Panc1 (cell line): Measurements from ENCODE around the gene CIBAR2. TPM values are rescaled to one million over a fixed set of nuclear protein-coding genes. Genes with fewer than 3 reads are reported as not detected.
A peak's percentile ranks its signal among the peaks of the same experiment; 100 is the strongest.

Source experiments
- ATAC-seq: fragments of 200-7000 bp; cut with Tn5 transposase; 2 replicates; pipeline ENCODE4 v1.9.1; 2020; ENCODE audit warnings: mild to moderate bottlenecking, moderate library complexity
- BruUV-seq: library from RNA; stranded (reverse); fragments of 400-500 nt; replicated peaks from 2 replicates; lab custom pipeline; 2021; lab: Mats Ljungman, UMichigan
- CTCF ChIA-PET: fragments of 300-600 bp; sonication (Branson Sonifier 250); formaldehyde crosslinking; loops from one replicate; lab custom pipeline; 2022; ENCODE audit warnings: antibody characterized with exemption; lab: Charles Lee
- POLR2A ChIA-PET: fragments of 300-600 bp; sonication (Branson Sonifier 250); formaldehyde crosslinking; loops from one replicate; lab custom pipeline; 2022; ENCODE audit warnings: antibody characterized with exemption; lab: Charles Lee
- DNase-seq: peaks from one replicate; pipeline ENCODE4 v3.0.0-alpha.2; 2010; ENCODE audit warnings: low read depth, low spot score
- H3K27ac ChIP-seq: 2 replicates; pipeline ENCODE4 v1.5.1; 2011; ENCODE audit warnings: mild to moderate bottlenecking, low read length, inconsistent platforms
- H3K27me3 ChIP-seq: fragments of 200-500 bp; sonication (Bioruptor generic); 2 replicates; pipeline ENCODE4 v1.6.0; 2014; ENCODE audit warnings: low read length, inconsistent platforms; ENCODE audit not compliant: control insufficient read depth, insufficient read depth
- H3K36me3 ChIP-seq: fragments of 200-500 bp; sonication (Bioruptor generic); 2 replicates; pipeline ENCODE4 v1.5.1; 2014; ENCODE audit warnings: inconsistent platforms, mild to moderate bottlenecking, low read length, moderate library complexity; ENCODE audit not compliant: control insufficient read depth, insufficient read depth
- H3K4me1 ChIP-seq: 2 replicates; pipeline ENCODE4 v1.5.1; 2011; ENCODE audit warnings: inconsistent platforms, mild to moderate bottlenecking, low read length, moderate library complexity; ENCODE audit not compliant: control insufficient read depth, insufficient read depth
- H3K4me3 ChIP-seq, 2 experiments: 2 replicates each; pipeline ENCODE4 v1.5.1; 2011 to 2012; ENCODE audit warnings: low read depth in 2 of 2, low read length in 2 of 2, mild to moderate bottlenecking in 2 of 2, inconsistent platforms in 1 of 2, moderate library complexity in 1 of 2
- H3K9me3 ChIP-seq: fragments of 200-500 bp; sonication (Bioruptor generic); 2 replicates; pipeline ENCODE4 v1.5.1; 2014; ENCODE audit warnings: low read depth, mild to moderate bottlenecking, inconsistent platforms, low read length, moderate library complexity; ENCODE audit not compliant: control insufficient read depth, insufficient read depth
- CTCF ChIP-seq: fragments of 450-650 bp; IDR thresholded peaks from 2 replicates; pipeline ENCODE4 v1.5.1; 2017; ENCODE audit warnings: mild to moderate bottlenecking
- POLR2AphosphoS5 ChIP-seq: IDR thresholded peaks from 2 replicates; pipeline ENCODE4 v1.6.1; 2012; ENCODE audit warnings: mild to moderate bottlenecking, low read depth, low read length, moderate library complexity
- SIN3A ChIP-seq: IDR thresholded peaks from 2 replicates; pipeline ENCODE4 v1.6.1; 2012; ENCODE audit warnings: low read depth, mild to moderate bottlenecking, low read length, moderate library complexity, borderline replicate concordance; ENCODE audit not compliant: insufficient read depth
- TCF7L2 ChIP-seq: IDR thresholded peaks from 2 replicates; pipeline ENCODE4 v1.6.1; 2011; ENCODE audit warnings: mild to moderate bottlenecking, low read depth, low read length, inconsistent platforms
- in situ Hi-C: cut with HindIII; loops from 2 replicates; pipeline ENCODE4 v1.10.0; 2016; ENCODE audit warnings: low sequenced_read_pairs, low pct_unique_long_range_greater_than_20kb
- intact Hi-C: fragments of 100-400 bp; cut with micrococcal nuclease; formaldehyde crosslinking; loops from one replicate; pipeline ENCODE4 v1.10.0; 2022; ENCODE audit not compliant: unreplicated experiment
- total RNA-seq: library from RNA; stranded (reverse); gene quantifications from one replicate; pipeline ENCODE4 v1.2.1, GENCODE V29; 2021; ENCODE audit not compliant: unreplicated experiment
- TF ChIP-seq, protein P1 (sequence below), 2 experiments: IDR thresholded peaks; 2 replicates each; pipeline ENCODE4 v1.6.1; 2011 to 2012; ENCODE audit warnings: low read depth in 2 of 2, control low read depth in 1 of 2, low read length in 1 of 2, mild to moderate bottlenecking in 1 of 2, moderate library complexity in 1 of 2; ENCODE audit not compliant: insufficient read depth in 1 of 2

CIBAR2 gene
- total RNA-seq, 1 experiment from 2014 or later: not detected

- ChIA-PET CTCF (interaction anchor here (0.6 kb wide), 1 partner anchor 104 kb away, joined by 4 read pairs; no protein-coding TSS in a partner anchor), POLR2A (no interaction called here)
- DNase-seq: no peak
- Histone ChIP-seq H3K4me1 (no peaks in the 10 kb centered on the region), H3K4me3 (no peak overlapping the region), H3K36me3 (no peaks in the 10 kb centered on the region), H3K27ac (no peak overlapping the region), H3K9me3 (no peaks in the 10 kb centered on the region), H3K27me3 (no peaks in the 10 kb centered on the region)
- no peak for ATAC-seq
- intact Hi-C loops: no loop called here
- in situ Hi-C loops: no loop called here
- no peak for TF ChIP-seq TCF7L2
- TF ChIP-seq SIN3A: no peak
- BruUV-seq: no TSS peak
These were observed 6.8 kb downstream of the CIBAR2 start for GRCh38 chr16:85105475-85105874.

GRCh38 chr16:85104821-85105391 is 7.4 kb downstream of the CIBAR2 start:
- Histone ChIP-seq H3K4me1 (no peaks in the 10 kb centered on the region), H3K36me3 (no peaks in the 10 kb centered on the region), H3K4me3 (no peak overlapping the region), H3K27ac (no peak overlapping the region), H3K27me3 (no peaks in the 10 kb centered on the region), H3K9me3 (no peaks in the 10 kb centered on the region)
- POLR2A ChIA-PET: no interaction called here
- intact Hi-C loops (no loop called here), in situ Hi-C loops (no loop called here)
- no TSS peak for BruUV-seq
- TF ChIP-seq, protein P1, sequence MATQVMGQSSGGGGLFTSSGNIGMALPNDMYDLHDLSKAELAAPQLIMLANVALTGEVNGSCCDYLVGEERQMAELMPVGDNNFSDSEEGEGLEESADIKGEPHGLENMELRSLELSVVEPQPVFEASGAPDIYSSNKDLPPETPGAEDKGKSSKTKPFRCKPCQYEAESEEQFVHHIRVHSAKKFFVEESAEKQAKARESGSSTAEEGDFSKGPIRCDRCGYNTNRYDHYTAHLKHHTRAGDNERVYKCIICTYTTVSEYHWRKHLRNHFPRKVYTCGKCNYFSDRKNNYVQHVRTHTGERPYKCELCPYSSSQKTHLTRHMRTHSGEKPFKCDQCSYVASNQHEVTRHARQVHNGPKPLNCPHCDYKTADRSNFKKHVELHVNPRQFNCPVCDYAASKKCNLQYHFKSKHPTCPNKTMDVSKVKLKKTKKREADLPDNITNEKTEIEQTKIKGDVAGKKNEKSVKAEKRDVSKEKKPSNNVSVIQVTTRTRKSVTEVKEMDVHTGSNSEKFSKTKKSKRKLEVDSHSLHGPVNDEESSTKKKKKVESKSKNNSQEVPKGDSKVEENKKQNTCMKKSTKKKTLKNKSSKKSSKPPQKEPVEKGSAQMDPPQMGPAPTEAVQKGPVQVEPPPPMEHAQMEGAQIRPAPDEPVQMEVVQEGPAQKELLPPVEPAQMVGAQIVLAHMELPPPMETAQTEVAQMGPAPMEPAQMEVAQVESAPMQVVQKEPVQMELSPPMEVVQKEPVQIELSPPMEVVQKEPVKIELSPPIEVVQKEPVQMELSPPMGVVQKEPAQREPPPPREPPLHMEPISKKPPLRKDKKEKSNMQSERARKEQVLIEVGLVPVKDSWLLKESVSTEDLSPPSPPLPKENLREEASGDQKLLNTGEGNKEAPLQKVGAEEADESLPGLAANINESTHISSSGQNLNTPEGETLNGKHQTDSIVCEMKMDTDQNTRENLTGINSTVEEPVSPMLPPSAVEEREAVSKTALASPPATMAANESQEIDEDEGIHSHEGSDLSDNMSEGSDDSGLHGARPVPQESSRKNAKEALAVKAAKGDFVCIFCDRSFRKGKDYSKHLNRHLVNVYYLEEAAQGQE (IDR thresholded peaks at IDR 0.05; ENCODE audit: insufficient read depth in 1 of 2, low read depth in 2 of 2, low read length in 1 of 2): no peak
- TF ChIP-seq SIN3A: no peak
- no peak for TF ChIP-seq POLR2AphosphoS5
- no peak for TF ChIP-seq TCF7L2
- no peak for TF ChIP-seq CTCF
- CTCF ChIA-PET: interaction anchor here (0.6 kb wide), 1 partner anchor 105 kb away, joined by 4 read pairs; no protein-coding TSS in a partner anchor
- DNase-seq (no peak), ATAC-seq (peak; percentile 60)

DNA sequence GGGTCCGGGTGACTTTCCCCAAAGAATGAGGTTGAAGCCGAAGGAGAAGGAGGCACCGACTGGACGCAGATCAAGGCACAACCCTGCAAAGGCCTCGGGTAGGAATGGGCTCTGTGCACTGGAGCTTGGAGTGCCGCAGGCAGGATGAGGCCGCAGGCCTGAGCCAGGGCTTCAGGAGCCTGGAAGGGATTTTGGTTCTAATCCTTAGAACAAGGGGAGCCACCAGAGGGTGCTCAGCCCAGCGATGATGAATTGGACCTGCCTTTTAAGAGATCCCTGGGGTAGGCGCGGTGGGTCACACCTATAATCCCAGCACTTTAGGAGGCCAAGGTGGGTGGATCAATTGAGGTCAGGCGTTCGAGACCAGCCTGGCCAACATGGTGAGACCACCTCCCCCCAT is 8.1 kb downstream of the CIBAR2 start:
- Histone ChIP-seq H3K36me3 (no peaks in the 10 kb centered on the region), H3K9me3 (no peaks in the 10 kb centered on the region), H3K4me1 (no peaks in the 10 kb centered on the region), H3K27ac (no peak overlapping the region), H3K27me3 (no peaks in the 10 kb centered on the region), H3K4me3 (no peak overlapping the region)
- intact Hi-C loops: no loop called here
- CTCF ChIA-PET: no interaction called here
- no TSS peak for BruUV-seq
- DNase-seq (no peak), ATAC-seq (no peak)
- TF ChIP-seq SIN3A: no peak
- TF ChIP-seq POLR2AphosphoS5: no peak
- TF ChIP-seq, protein P1 (IDR thresholded peaks at IDR 0.05; ENCODE audit: insufficient read depth in 1 of 2, low read depth in 2 of 2, low read length in 1 of 2): no peak
- no peak for TF ChIP-seq CTCF
- TF ChIP-seq TCF7L2: no peak
- POLR2A ChIA-PET: no interaction called here
- in situ Hi-C loops: no loop called here
